HG03558 (cell line): ENCODE measurements around the gene PLIN3.
"Not testable (repeated sequence)": the region's sequence is repeated elsewhere in the genome, so short reads cannot be mapped to it uniquely, and the experiment has no call there.

Experiments
- ATAC-seq: cut with Tn5 transposase; IDR thresholded peaks from one replicate; pipeline ENCODE4 v1.9.1; 2021; ENCODE audit warnings: moderate number of reproducible peaks; ENCODE audit not compliant: unreplicated experiment; ENCODE audit errors: extremely low read depth

PLIN3 gene

DNA sequence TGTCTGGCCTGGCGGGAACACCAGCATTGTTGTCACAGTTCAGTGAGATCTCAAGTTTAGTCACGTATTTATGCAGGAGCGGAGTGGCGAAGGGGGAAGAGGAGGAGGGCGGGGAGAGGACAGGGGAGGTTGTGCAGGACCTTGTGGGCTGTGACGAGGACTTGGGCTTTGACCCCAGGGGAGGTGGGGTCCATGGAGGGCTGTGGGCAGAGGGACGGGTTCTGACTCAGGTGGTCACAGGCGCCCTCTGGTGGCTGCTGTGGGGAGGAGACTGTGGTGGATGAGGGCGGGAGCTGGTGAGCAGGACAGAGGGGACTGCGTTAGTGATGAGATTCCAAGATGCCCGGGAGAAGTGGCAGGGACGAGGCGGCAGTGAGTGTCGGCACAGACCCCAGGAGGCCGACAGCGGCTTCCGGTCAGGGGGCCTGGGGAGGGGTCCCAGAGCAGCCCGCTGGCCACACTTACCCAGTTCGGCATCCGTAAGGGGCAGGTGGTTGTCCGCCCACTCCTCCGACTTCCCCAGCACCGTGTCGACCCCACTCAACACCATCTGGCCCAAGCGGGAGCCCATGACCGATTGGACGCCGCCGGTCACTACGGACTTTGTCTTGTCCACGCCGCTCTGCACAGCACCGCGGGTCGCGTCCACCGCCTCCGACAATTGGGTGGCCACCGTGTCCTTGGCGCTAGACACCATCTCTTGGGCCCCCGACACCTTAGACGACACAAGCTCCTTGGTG is 15.7 kb downstream of the PLIN3 start:
- ATAC-seq: no peak

DNA sequence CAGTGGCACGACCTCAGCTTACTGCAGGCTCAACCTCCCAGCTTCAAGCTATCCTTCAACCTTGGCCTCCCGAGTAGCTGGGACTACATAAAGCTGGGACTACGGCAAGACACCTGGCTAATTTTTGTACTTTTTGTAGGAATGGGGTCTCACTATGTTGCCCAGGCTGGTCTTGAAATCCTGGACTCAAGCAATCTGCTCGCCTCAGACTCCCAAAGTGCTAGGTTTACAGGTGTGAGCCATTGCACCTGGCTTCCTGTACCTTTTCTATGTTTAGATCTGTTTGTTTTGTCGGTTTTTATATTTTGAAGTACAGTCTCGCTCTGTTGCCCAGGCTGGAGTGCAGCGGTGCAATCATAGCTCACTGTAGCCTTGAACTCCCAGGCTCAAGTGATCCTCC is 18.4 kb downstream of the PLIN3 start:
- ATAC-seq: no peak

DNA sequence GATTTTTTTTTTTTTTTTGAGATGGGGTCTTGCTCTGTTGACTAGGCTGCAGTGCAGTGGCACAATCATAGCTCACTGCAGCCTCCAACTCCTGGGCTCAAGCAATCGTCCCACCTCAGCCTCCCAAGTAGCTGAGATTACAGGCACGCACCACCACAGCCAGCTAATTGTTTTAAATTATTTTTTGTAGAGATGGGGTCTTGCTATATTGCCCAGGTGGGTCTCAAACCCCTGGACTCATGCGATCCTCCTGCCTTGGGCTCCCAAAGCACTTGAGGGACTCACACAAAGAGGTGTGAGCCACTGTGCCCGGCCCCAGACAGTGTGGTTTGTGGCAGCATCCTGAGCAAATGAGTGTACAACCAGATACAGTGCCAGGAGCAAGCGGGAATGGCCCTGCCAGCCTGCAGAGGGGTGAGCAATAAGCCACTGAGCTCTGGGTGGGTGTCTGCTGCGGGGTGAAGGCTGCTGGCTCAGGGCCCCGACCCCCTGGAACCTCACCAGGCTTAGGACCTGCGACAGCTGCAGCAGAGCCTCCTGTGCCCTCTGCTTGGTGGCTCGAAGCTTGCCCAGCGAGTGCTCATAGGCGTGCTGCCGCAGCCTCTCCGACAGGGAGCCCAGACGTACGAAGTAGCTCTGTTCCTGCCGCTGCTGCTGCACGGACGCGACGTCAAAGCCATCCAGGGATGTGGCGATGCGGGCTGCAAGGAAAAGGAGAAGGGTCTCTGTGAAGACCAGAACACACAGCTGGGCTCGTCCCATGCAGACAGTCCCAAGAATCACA is 20.1 kb downstream of the PLIN3 start:
- no peak for ATAC-seq

DNA sequence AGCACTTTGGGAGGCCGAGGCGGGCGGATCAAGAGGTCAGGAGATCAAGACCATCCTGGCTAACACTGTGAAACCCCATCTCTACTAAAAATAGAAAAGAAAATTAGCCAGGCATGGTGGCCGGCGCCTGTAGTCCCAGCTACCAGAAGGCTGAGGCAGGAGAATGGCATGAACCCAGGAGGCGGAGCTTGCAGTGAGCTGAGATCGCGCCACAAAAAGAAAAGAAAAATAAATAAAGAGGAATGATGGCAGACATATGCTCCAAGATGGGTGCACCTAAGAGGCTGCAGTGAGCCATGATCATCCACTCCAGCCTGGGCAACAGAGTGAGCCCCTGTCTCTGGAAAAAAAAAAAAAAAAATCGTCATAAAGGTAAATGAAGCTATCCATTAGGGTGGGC is 21.5 kb downstream of the PLIN3 start:
- not testable (repeated sequence) for ATAC-seq

DNA sequence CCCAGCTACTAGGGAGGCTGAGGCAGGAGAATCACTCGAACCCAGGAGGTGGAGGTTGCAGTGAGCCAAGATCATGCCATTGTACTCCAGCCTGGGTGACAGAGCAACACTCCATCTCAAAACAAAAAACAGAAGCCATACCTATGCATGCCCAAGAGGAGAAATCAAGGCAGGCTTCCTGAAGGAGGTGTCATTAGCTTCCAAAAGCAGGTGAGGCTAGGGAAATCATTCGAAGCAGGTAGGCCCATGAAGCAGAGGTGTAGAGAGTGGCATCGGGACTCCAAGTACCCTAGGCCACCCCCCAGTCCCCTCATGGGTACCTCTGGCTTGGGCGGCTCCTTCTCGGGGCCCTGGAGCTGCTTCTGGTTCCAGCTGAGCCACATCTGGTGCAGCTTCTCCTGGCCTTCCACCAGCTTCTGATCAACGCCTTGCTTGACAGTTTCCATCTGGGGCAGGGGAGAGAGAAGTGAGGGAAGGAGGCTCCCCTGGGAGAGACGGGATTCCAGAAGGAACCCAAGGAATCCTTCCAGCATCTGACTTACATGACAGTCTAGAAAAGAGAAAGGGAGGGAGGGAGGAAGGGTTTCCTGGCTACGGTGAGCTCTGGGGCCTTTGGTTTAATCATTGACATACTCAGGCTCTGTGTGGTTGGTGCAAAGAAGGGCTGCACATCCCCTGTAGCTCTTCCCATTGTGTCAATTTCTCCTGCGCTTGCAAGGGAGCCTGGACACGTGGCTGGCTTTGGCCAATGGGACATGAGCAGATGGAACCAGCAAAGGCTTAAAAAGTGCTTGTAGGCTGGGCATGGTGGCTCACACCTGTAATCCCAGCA is 22.9 kb downstream of the PLIN3 start:
- ATAC-seq: no peak

DNA sequence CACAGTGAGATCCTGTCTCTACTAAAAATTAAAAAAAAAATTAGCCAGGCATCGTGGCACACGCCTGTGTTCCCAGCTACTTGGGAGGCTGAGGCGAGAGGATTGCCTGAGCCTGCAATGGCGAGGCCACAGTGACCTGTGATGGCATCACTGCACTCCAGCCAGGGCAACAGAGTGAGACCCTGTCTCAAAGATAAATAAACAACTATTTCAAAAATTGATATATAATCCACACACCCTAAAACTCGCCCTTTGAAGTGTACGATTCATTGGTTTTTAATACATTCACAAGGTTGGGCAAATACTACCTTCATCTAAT is 23.9 kb downstream of the PLIN3 start:
- ATAC-seq: no peak

DNA sequence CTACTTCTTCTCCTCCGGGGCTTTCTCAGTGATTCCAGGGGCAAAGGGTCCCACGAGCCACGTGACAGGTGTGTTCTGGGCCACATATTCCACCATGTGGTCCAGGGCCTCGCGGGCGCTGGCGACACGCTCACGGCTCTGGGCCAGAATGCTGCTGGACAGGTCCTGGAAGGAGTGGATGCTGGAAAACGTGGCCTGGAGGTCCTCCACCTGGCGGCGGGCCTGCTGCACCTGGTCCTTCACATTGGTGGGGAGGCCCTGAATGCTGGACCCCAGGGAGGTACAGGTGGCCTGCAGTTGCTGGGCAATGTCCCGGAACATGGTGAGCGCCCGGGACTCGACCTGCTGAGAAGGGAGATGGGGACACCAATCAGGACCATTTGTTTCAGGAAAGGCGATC is 28.3 kb downstream of the PLIN3 start:
- ATAC-seq: no peak

DNA sequence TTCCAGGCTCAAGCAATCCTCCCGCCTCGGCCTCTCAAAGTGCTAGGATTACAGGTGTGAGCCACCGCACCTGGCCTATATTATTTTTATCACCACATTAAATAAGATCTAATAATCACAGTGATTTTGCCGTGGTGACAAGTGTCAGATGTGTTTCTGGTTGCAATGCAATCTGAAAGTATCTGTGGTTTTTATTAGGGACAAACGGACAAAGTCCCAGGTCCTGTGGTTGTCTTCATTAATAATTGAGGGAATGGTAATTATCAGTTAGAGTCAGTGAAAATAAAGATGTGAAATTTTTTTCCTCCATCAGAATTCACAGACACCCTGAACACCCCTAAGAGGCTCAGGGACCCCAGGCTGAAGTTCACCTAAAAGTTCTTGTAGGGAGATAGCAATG is 34.7 kb downstream of the PLIN3 start:
- ATAC-seq: no peak

DNA sequence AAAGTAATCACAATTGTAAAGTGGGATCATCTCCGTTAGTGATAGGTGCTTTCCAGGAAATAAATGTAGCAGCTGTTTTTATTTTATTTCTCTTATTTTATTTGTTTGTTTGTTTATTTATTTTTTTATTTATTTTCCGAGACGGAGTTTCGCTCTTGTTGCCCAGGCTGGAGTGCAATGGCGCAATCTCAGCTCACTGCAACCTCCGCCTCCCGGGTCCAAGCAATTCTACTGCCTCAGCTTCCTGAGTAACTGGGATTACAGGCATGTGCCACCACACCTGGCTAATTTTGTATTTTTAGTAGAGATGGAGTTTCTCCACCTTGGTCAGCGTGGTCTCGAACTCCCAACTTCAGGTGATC is 35.5 kb downstream of the PLIN3 start:
- ATAC-seq: not testable (repeated sequence)

DNA sequence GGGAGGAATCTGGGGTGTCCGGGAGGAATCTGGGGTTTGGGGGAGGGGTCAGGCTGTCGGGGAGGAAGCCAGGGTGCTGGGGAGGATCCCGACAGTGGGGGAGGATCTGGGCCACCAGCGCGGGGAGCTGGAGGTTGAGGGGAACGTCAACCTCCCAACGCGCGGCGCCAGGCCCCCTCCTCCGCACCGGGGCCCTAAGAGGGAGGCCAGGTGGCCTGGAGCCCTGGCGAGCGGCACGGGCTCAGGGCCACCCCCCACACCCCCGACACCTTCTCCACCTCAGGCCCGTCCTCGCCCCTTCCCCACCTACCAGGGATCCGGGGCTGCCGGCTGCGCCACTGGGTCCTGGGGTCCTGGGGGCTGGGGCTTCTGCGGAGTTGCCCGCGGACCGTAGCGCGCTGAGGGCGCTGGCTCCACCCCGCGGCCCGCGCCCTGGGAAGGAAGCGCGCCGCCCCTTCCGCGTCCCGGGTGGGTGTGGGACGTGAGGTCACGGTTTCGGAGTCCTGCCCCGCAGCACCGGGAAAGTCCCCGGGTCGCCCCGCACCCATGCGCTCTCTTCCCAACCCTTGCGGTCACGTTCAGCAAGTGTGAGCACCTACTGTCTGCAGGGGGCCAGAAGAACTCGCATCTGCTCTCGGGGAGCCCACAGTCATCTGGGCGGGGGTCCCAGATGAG is 36.0 kb downstream of the PLIN3 start, which contains the start of gene TICAM1:
TICAM1 (minus strand) TSS at position 409 of the 675 bp plus-strand sequence. CDS start 13,335 bp downstream, outside the sequence.
- ATAC-seq: no peak

DNA sequence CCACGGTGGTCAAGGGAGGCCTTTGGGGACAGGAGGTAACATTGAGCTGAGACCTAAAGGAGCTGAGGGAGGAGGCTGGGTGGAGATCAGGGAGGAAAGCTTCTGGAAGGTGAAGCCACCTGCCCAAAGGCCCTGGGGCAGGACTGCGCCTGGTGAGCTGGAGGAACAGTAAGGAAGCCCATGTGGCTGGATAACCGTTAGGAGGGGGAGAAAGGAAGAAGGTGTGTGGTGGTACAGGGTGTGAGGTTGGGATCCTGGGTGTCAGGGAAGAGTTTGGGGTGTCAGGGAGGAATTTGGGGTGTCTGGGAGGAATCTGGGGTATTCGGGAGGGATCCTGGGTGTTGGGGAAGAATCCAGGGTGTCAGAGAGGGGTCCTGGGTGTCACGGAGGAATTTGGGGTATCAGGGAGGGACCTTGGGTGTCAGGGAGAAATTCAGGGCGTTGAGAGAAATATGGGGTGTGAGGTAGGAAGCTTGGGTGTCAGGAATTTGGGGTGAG is 36.6 kb downstream of the PLIN3 start:
- ATAC-seq: no peak

DNA sequence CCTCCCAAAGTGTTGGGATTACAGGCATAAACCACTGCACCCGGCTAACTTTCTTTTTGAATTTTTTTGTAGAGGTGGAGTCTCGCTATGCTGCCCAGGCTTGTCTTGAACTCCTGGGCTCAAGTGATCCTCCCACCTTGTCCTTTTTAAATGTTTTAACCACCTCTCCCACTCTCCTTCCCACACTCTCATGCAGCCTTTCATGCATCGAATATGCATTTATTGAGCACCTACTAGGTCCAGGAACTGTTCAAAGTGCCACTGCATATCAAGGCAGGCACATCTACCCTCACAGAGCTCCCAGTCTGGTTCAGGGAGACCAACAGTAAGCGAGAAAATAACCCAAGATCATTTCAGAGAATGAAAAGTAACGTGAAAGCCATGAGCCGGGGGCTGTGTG is 37.1 kb downstream of the PLIN3 start:
- ATAC-seq: no peak

DNA sequence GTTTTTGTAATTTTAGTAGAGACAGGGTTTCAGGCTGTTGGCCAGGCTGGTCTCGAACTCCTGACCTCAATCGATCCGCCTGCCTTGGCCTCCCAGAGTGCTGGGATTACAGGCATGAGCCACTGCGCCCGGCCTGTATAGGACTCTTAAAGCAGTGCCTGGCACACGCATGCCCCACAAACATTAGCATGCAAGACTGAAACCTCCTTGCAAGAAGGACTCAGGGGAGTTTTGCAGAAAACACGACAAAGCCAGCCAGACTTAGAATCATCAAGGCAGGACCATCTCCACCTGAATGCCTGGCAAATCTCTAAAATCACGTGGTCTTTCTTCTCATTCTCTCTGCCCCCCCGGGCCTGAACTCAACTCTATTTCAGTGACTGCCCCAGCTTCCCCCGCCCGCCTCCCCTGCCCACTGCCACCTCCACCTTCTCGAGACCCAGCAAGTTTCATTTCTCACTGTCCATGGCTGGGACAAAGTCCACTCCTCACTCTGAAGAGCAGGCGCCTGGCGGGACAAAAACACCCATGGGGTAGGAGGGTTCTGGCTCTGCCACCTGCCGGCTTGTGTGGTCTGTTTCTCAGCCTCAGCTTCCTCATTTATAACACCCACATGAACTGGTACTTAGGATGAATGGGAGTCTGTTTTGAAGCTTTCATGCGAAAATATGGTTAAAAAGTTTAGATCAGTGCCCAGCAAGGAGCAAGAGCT is 38.3 kb downstream of the PLIN3 start:
- ATAC-seq: no peak

DNA sequence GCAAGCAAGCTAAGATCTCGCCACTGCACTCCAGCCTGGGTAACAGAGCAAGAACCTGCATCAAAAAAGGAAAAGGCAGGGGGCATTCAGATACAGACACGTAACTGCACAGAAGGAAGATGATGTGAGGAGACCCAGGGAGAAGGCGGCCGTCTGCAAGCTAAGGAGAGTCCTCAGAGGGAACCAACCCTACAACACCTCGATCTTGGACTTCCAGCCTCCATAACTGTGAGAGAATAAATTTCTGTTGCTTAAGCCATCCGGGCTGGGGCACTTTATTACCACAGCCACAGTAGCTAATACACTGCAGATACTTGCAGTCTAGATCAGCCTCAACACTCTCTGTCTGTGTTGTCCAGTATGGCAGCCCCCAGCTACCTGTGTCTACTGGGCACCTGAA is 43.9 kb downstream of the PLIN3 start:
- no peak for ATAC-seq

DNA sequence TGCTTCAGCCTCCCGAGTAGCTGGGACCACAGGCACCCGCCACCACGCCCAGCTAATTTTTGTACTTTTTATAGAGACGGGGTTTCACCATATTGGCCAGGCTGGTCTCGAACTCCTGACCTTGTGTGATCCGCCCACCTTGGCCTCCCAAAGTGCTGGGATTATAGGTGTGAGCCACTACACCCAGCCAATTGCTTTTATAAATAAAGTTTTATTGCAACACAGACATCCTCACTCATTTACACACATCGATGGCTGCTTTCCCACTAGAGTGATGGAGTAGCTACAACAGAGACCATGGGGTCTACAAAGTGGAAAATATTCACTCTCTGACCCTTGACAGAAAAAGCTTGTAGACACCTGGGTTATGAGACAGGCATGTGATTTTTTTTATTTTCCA is 45.1 kb downstream of the PLIN3 start:
- not testable (repeated sequence) for ATAC-seq

DNA sequence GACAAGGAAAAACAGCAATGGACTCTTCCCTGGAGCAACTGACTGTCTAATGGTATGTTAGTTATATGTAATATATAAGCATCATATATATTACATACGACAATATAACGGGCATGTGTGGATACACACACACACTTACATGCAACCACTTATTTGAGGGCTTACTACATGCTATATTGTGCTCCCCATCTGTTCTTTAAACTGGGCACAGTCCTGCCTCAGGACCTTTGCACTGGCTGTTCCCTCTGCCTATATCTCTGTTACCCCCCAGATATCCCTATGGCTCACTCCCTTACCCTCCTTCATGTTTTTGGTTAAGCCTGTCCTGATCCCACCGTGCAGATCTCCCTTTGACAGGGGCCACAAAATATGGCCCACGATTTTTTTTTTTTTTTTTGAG is 46.2 kb downstream of the PLIN3 start:
- no peak for ATAC-seq

DNA sequence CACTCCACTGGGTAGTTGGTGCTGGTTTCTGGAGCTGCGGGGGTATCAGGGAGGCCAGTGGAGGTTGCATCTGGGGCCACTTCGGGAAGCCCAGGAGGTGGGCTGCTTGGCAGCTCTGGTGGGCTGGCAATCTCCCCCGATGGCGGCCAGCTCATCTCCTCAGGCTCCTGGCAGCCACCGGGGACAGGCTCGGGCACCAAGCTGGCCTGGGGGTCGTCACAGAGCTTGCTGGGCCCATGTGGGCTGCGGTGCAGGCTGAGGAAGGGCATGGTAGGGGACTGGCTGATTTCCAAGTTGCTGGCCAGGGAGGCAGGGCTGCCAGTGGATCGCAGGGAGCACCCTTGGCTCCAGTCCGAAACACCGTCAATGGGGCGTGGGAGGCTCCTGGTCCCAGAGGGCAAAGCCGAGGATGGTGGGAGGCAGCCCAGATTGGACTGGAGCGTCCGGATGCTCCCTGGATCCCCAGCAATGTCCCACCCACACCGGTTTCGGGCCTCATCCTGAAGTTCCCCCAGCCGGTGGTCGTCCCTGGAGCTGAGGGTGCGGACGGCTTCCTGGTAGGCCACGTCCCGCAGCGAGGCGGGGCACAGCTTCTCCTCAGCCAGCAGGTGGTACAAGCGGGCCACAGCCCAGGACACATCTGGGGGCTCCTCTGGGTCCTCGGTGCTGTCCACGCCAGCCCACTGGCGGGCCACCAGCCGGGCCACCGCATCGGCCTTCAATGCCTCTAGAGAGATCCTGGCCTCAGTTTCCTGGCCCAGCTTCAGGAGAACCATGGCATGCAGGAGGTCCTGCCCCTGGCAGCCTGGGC is 49.8 kb downstream of the PLIN3 start:
- ATAC-seq: no peak

DNA sequence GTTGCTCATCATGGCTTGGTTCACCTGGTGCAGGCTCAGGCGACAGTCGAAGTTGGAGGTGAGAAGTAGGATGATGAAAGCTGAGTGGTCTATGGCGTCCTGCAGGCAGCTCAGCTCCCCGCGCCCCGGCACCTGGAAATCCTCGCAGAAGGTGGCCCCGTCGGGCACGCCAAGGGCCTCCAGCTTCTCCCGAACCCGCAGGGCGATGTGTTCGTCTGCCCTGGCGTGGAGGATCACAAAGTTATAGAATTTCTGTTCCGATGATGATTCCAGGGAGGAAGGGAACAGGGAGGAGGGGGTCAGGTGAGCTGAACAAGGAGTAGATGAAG is 50.6 kb downstream of the PLIN3 start:
- ATAC-seq: no peak
